ENCODE measurements around the gene NHS.

DNA sequence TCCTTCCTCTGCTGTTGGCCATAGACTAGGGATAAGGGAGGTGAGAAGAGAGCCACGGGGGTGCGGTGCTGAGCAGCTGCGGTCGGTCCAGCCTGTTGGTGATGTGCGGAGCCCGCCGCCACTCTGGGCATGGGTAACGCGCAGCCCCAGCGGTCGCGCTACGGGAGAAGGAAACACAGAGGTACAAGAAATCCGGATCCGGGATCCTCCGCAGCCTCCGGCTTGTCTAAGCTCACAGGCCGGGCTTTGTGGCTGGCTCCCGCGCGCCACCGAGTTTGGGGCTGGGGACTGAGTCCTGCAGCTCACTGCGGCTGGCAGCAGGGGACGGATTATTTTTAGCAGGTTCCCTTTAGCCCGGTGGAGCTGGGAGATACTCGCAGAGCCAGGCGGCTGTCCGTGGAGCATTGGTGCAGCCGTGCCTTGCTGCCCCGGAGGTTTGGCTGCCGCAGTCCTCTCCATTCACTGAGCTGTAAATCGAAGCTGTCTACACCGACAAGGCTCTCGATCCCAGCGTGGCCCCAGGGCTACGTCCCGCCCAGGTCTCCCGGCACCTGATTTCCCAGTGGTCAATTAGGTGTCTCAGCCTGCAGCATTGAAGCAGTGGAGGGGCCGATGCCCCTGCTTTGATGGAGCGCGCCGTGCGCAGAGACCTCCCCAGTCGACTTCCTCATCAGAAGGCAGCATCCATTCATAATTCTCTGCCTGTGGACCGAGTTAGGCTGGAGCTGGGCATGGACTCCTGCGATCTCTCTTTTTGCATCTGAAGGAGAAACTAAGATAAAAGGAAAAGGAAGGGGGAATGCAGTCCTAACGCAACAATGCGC, 280.4 kb downstream of the NHS start:
- TF ChIP-seq, protein P1, sequence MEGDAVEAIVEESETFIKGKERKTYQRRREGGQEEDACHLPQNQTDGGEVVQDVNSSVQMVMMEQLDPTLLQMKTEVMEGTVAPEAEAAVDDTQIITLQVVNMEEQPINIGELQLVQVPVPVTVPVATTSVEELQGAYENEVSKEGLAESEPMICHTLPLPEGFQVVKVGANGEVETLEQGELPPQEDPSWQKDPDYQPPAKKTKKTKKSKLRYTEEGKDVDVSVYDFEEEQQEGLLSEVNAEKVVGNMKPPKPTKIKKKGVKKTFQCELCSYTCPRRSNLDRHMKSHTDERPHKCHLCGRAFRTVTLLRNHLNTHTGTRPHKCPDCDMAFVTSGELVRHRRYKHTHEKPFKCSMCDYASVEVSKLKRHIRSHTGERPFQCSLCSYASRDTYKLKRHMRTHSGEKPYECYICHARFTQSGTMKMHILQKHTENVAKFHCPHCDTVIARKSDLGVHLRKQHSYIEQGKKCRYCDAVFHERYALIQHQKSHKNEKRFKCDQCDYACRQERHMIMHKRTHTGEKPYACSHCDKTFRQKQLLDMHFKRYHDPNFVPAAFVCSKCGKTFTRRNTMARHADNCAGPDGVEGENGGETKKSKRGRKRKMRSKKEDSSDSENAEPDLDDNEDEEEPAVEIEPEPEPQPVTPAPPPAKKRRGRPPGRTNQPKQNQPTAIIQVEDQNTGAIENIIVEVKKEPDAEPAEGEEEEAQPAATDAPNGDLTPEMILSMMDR (IDR thresholded peaks at IDR 0.05), result no peak
- TF ChIP-seq POLR2A (IDR thresholded peaks at IDR 0.05), result no peak

Data from body of pancreas (tissue), 4 donors.